ENCODE results near the gene TTC14. TPM values are rescaled to one million over a fixed set of nuclear protein-coding genes. Genes with fewer than 3 reads are reported as not detected.

The TTC14 gene
- total and polyA plus RNA-seq, 12 donors = 15.3 to 44.1 (median 29.9) TPM

DNA sequence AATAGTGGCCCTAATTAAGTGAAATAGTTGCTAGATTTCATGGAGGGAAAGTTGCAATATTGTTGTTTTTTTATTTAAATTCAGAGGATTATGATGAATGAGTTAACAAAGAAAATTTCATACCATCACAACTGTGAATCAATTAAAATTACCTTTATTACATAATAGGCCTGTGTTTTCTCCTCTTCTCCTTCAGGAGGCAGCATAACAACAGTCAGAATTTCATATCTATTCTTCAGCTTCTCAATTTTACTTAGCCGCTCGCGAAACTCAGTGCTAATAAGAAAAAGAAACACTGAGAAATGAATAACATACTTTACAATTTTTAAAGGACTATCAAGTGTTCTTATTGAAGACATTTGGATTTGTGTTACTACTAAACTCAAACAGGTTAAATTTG, 29.4 kb downstream of the TTC14 start:
- Histone ChIP-seq H3K9me3 (replicated peaks in 1 of 3) (no peaks in the 10 kb centered on the region), H3K4me1 (replicated peaks in 1 of 2) (no peaks in the 10 kb centered on the region), H3K4me3 (no peak overlapping the region), H3K36me3 (replicated peaks in 1 of 2) (no peaks in the 10 kb centered on the region), H3K27me3 (no peaks in the 10 kb centered on the region), H3K27ac (no peak overlapping the region)
- DNase-seq = no peak
- 81 to 84% (median 82%) methylated on average over 3 of the region's 3 CpGs for WGBS, 4 donors
- TF ChIP-seq POLR2A (IDR thresholded peaks at IDR 0.05) = no peak
- TF ChIP-seq, protein P1, sequence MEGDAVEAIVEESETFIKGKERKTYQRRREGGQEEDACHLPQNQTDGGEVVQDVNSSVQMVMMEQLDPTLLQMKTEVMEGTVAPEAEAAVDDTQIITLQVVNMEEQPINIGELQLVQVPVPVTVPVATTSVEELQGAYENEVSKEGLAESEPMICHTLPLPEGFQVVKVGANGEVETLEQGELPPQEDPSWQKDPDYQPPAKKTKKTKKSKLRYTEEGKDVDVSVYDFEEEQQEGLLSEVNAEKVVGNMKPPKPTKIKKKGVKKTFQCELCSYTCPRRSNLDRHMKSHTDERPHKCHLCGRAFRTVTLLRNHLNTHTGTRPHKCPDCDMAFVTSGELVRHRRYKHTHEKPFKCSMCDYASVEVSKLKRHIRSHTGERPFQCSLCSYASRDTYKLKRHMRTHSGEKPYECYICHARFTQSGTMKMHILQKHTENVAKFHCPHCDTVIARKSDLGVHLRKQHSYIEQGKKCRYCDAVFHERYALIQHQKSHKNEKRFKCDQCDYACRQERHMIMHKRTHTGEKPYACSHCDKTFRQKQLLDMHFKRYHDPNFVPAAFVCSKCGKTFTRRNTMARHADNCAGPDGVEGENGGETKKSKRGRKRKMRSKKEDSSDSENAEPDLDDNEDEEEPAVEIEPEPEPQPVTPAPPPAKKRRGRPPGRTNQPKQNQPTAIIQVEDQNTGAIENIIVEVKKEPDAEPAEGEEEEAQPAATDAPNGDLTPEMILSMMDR (IDR thresholded peaks at IDR 0.05) = no peak
- intact Hi-C loops (cut with DNase I) = no loop called here

DNA sequence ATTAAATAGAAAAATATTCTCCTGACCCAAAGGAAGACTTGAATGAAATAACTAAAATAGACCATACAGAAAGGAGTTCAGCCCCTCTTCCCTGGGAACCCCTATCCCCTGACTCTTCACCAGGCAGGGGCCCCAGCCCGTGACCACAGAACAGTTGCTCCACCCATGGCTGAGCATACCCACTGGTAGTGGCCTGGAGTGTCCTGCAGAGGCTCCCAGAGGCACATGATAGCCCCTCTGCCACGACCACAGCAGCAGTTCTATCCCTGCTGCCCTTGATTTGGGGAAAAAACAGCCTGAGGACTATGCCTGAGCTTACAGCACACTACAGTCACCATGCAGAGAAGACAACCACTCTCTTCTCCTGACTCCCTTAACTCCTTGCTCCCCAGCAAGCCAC, 31.8 kb downstream of the TTC14 start:
- intact Hi-C loops (cut with DNase I) = no loop called here
- H3K9me3 ChIP-seq (replicated peaks in 1 of 3) = no peaks in the 10 kb centered on the region
- H3K27ac ChIP-seq = no peak overlapping the region
- no peaks in the 10 kb centered on the region for H3K36me3 ChIP-seq (replicated peaks in 1 of 2)
- DNase-seq = no peak
- H3K4me3 ChIP-seq = no peak overlapping the region
- 13 to 21% (median 18%) methylated on average over 1 to 2 of the region's 2 CpGs for WGBS, 4 donors
- no peaks in the 10 kb centered on the region for H3K27me3 ChIP-seq
- no peak for TF ChIP-seq POLR2A (IDR thresholded peaks at IDR 0.05)
- TF ChIP-seq, protein P1 (IDR thresholded peaks at IDR 0.05) = no peak
- H3K4me1 ChIP-seq (replicated peaks in 1 of 2) = no peaks in the 10 kb centered on the region

DNA sequence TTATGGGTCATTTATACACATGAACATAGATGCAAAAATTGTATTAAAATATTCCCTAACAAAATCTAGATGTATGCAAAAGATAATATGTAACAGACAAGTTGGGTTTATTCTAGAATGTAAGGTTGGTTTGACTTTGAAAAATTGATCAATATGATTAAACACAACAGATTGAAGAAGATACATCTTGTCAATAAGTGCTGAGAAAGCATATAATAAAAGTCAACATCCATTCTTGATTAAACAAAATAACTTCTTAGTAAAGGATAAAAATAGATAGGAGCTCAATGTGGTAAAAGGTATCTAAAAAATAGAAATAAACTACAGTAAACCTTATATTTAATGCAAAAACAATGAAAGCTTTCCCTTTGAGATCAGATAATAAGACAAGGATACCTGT, 39.0 kb downstream of the TTC14 start:
- Histone ChIP-seq H3K9me3 (replicated peaks in 1 of 3) (no peaks in the 10 kb centered on the region), H3K4me1 (replicated peaks in 1 of 2) (no peaks in the 10 kb centered on the region), H3K27me3 (no peaks in the 10 kb centered on the region), H3K36me3 (replicated peaks in 1 of 2) (no peaks in the 10 kb centered on the region), H3K4me3 (no peak overlapping the region), H3K27ac (no peak overlapping the region)
- no peak for DNase-seq
- TF ChIP-seq POLR2A (IDR thresholded peaks at IDR 0.05) = no peak
- TF ChIP-seq, protein P1 (IDR thresholded peaks at IDR 0.05) = no peak
- intact Hi-C loops (cut with DNase I) = no loop called here

DNA sequence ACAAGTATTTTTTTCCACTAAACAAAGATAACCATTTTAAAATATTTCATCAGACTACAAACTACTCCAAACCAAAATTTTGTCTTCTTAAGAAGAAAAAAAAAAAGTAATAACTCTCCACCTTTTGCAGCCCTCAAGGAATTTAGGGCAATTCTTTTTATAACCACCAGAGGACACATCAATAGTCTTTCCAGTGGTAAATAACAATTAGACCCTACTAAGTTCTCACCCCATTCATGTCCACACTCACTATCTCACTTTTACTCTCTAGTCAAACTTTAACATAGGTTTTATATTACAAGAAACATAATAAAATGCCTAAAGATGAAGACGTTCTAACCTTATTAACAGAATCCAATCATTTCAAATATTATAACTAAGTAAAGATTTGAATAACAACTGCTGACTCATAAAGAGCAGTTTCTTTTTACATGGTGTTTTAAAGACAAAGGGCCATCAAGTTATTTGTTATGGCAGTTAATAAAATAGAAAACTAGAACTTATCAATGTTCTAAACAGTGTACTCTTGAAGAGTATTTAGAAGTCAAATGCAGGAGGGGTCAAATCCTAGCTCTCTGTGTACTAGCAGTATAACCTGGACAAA, 44.3 kb downstream of the TTC14 start:
- Histone ChIP-seq H3K4me1 (replicated peaks in 1 of 2) (no peaks in the 10 kb centered on the region), H3K9me3 (replicated peaks in 1 of 3) (no peaks in the 10 kb centered on the region), H3K27ac (no peak overlapping the region), H3K4me3 (no peak overlapping the region), H3K36me3 (replicated peaks in 1 of 2) (no peaks in the 10 kb centered on the region), H3K27me3 (peaks cover 5% of the 10 kb centered on the region)
- WGBS, 4 donors = 15 to 33% (median 33%) methylated on average over 1 of the region's 1 CpG
- intact Hi-C loops (cut with DNase I) = no loop called here
- no peak for DNase-seq
- no peak for TF ChIP-seq POLR2A (IDR thresholded peaks at IDR 0.05)

DNA sequence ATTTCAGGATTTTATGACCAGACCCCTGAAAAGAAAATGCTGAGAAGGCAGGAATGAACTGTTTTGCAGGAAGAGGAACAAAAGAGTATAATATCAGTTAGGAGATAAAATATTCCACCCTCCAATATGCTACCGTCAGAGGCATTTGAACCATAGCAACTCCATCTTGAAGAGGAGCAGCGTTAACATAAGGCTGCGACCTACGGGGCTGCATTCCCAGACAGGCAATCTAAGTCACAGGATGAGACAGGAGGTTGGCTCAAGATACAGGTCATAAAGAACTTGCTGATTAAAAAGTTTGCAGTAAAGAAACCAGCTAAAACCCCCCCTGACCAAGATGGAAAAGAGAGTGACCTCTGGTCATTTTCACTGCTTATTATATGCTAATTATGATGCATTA, 54.4 kb downstream of the TTC14 start:
- Histone ChIP-seq H3K9me3 (replicated peaks in 1 of 3) (no peaks in the 10 kb centered on the region), H3K4me1 (replicated peaks in 1 of 2) (no peaks in the 10 kb centered on the region), H3K27ac (no peak overlapping the region), H3K27me3 (no peaks in the 10 kb centered on the region), H3K4me3 (no peak overlapping the region), H3K36me3 (replicated peaks in 1 of 2) (no peaks in the 10 kb centered on the region)
- WGBS, 4 donors = 51 to 60% (median 57%) methylated on average over 4 of the region's 4 CpGs
- TF ChIP-seq POLR2A (IDR thresholded peaks at IDR 0.05) = no peak
- TF ChIP-seq, protein P1 (IDR thresholded peaks at IDR 0.05) = no peak
- no peak for DNase-seq
- intact Hi-C loops (cut with DNase I) = no loop called here

Measured in adrenal gland (tissue), 12 donors.